Stomach (tissue), 4 donors: ENCODE measurements around the gene AUTS2.

Source experiments
- CTCF ChIP-seq, 7 experiments: fragments of 450-650 bp in 4 of 7; fragments of 200-600 bp in 3 of 7; sonication (generic) in 3 of 7; IDR thresholded peaks; one replicate each; pipeline ENCODE4 v1.5.1; 2016 to 2019; ENCODE audit warnings: antibody characterized with exemption in 7 of 7, control low read depth in 2 of 7, mild to moderate bottlenecking in 1 of 7
- EP300 ChIP-seq: sonication (generic); formaldehyde crosslinking; IDR thresholded peaks from one replicate; pipeline ENCODE4 v1.6.1; 2017; ENCODE audit warnings: antibody characterized with exemption
- POLR2AphosphoS5 ChIP-seq, 3 donors: sonication (generic); formaldehyde crosslinking; IDR thresholded peaks; one replicate each; pipeline ENCODE4 v1.6.1; 2016; ENCODE audit warnings: antibody characterized with exemption in 3 of 3

- TF ChIP-seq POLR2AphosphoS5 (IDR thresholded peaks at IDR 0.05) (no peak), CTCF (IDR thresholded peaks at IDR 0.05) (no peak), EP300 (no peak)
These were observed 368.7 kb downstream of the AUTS2 start for GRCh38 chr7:69966766-69967591.
